ENCODE measurements around the gene HRH2.

GRCh38 chr5:175717837-175718236 is 60.0 kb downstream of the HRH2 start:
- no peak for TF ChIP-seq CTCF (IDR thresholded peaks at IDR 0.05)
- no peak for TF ChIP-seq EZH2 (IDR thresholded peaks at IDR 0.05; ENCODE audit: borderline replicate concordance, insufficient read depth, low read depth, low read length, poor library complexity, severe bottlenecking)
